ENCODE measurements around the gene ESCO1. TPM values are rescaled to one million over a fixed set of nuclear protein-coding genes. Genes with fewer than 3 reads are reported as not detected.
A peak's percentile ranks its signal among the peaks of the same experiment; 100 is the strongest.

The ESCO1 gene
- total RNA-seq, 1 donor, result 15.6 TPM

DNA sequence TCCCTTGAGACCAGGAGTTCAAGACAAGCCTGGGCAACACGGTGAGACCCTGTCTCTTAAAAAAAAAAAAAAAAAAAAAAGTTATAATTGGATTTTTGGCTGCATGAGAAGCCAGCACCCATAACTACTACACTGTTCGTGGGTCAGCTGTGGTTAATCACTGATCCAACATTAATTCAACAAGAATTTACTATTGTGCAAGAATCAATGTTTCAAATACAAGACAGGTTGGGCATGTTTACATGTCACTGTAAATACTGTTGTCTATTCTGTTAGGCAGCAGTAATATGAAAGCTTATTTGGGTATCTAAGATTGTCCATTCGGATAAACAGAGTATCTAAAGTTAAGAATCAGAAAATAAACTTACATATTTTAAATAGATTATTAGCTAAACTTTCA lies 62.3 kb downstream of the ESCO1 start:
- no peak for DNase-seq (ENCODE audit: low read depth)
- no peak overlapping the region for H3K4me3 ChIP-seq (ENCODE audit: low read depth, low read length)
- TF ChIP-seq, protein P1, sequence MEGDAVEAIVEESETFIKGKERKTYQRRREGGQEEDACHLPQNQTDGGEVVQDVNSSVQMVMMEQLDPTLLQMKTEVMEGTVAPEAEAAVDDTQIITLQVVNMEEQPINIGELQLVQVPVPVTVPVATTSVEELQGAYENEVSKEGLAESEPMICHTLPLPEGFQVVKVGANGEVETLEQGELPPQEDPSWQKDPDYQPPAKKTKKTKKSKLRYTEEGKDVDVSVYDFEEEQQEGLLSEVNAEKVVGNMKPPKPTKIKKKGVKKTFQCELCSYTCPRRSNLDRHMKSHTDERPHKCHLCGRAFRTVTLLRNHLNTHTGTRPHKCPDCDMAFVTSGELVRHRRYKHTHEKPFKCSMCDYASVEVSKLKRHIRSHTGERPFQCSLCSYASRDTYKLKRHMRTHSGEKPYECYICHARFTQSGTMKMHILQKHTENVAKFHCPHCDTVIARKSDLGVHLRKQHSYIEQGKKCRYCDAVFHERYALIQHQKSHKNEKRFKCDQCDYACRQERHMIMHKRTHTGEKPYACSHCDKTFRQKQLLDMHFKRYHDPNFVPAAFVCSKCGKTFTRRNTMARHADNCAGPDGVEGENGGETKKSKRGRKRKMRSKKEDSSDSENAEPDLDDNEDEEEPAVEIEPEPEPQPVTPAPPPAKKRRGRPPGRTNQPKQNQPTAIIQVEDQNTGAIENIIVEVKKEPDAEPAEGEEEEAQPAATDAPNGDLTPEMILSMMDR (IDR thresholded peaks at IDR 0.05; ENCODE audit: insufficient read depth, low read length), result no peak

DNA sequence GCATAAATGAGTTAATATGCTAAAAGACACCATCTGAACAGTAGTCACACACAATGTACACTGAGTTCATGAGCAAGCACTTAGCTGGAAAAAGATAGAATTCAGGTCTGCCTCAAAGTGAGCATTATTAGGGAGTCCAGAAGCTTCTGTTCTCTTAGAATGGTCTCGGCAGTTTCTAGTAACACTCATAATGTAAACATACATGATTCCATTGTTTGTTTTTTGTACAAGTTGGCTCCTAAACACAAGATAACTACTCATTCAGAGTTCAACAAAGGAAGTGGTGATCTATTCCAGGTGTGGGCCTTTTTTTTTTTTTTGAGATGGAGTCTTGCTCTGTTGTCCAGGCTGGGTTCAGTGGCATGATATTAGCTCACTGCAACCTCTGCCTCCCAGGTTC lies 66.2 kb downstream of the ESCO1 start:
- TF ChIP-seq, protein P1 (IDR thresholded peaks at IDR 0.05; ENCODE audit: insufficient read depth, low read length), result no peak
- no peak for DNase-seq (ENCODE audit: low read depth)
- no peak overlapping the region for H3K4me3 ChIP-seq (ENCODE audit: low read depth, low read length)

DNA sequence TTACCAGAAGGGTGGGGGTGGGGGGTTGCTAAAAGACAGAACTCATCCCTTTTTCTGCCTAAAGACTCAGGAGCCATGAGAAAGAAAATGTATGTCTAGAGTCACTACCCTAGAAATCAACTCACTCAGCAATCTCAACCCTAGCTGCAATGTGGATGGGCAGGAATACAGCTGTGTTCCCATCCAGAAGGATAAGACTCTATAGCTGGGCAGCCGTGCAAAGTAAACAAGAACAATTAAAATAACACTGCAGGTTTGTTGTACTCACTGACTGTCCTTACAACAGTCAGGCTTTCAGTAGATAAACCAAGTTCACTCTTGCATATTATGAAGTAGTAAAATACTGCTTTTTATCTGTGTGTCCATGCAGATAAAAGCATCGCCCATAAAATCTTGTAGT lies 74.0 kb downstream of the ESCO1 start:
- DNase-seq (ENCODE audit: low read depth), result no peak
- TF ChIP-seq, protein P1 (IDR thresholded peaks at IDR 0.05; ENCODE audit: insufficient read depth, low read length), result no peak
- H3K4me3 ChIP-seq (ENCODE audit: low read depth, low read length), result no peak overlapping the region

DNA sequence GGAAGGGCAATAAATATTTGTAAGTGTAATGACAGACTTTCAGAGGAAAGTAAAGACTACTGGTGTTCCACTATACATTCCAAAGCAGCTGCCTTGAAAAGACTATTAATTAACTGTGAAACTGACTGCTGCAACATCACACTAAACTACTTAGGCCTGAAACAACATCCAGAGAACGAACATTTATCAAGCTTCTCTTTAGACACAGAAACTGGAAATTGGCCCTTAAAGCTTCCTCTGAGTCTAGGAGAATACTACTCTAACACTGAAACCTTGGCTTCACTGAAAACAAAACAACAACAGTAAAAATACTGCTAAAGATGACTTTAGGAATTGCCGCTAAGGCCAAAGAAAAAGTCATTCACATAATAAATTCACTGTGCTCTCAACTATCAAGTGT lies 74.6 kb downstream of the ESCO1 start:
- H3K4me3 ChIP-seq (ENCODE audit: low read depth, low read length), result no peak overlapping the region
- TF ChIP-seq, protein P1 (IDR thresholded peaks at IDR 0.05; ENCODE audit: insufficient read depth, low read length), result no peak
- no peak for DNase-seq (ENCODE audit: low read depth)

DNA sequence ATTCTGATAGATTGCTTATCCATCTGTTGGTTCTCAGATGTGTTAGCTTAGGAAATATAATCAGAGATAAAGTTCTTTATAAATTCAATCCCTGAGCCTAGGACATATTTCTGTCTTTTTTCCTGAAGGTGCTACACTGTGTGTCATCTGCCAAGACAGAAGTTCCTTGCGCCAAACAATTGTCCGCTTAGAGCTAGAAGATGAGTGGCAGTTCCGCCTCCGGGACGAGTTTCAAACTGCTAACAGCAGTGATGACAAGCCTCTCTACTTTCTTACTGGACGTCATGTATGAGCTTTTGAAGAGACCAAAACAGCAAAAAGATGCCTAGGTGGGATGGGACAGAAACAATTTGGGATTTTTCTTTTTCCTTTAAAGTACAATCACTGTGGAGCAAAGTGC lies 78.0 kb downstream of the ESCO1 start:
- TF ChIP-seq, protein P1 (IDR thresholded peaks at IDR 0.05; ENCODE audit: insufficient read depth, low read length), result no peak
- no peak for DNase-seq (ENCODE audit: low read depth)
- no peak overlapping the region for H3K4me3 ChIP-seq (ENCODE audit: low read depth, low read length)

DNA sequence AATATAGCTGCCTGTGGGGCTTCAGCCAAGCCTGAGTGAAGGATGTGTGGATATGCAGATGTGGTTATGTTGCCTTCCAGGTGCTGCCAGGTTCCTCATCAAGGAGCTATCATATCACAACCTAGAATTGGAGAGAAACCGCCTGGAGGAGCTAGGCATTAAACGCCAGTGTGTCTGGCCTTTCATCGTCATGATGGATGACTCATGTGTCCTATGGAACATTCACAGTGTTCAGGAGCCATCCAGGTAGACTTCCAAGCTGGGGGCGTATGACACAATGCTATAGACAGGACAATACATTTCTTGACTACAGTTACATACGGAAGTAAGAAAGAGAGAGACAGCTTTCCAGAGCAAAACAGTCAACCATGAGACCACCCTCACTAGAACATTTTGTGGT lies 86.8 kb downstream of the ESCO1 start:
- TF ChIP-seq, protein P1 (IDR thresholded peaks at IDR 0.05; ENCODE audit: insufficient read depth, low read length), result no peak
- H3K4me3 ChIP-seq (ENCODE audit: low read depth, low read length), result no peak overlapping the region
- DNase-seq (ENCODE audit: low read depth), result no peak

DNA sequence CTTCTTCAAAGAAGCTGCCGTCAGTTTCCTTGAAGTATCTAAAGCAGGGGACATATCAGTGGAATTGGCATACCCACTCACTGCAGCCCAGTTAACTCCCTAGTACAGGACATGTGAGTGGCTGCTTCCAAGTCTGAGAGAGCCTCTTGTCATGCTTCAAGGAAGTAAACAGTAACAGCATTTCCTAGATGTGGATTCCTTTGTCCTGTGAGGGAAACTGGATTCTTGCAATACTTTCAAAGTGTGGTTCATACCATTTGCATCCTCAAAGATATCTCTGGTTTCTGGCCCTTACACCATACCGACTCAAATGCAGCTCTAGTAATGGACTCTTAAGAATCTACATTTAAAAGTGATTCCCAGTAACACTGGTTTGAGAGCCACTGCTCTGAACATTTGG lies 87.2 kb downstream of the ESCO1 start:
- TF ChIP-seq, protein P1 (IDR thresholded peaks at IDR 0.05; ENCODE audit: insufficient read depth, low read length), result no peak
- DNase-seq (ENCODE audit: low read depth), result peak; percentile 4
- H3K4me3 ChIP-seq (ENCODE audit: low read depth, low read length), result no peak overlapping the region

Data from fibroblast of the aortic adventitia (primary cell).